ENCODE results near the gene EID1.

Gene EID1

GRCh38 chr15:48915861-48916260, 37.9 kb downstream of the EID1 start:
- no peak for DNase-seq

- DNase-seq, result no peak
Observed at GRCh38 chr15:48916721-48917120, 38.8 kb downstream of the EID1 start.

- DNase-seq, result no peak
Observed at GRCh38 chr15:48922046-48922445, 44.1 kb downstream of the EID1 start.

GRCh38 chr15:48924528-48925393, 46.8 kb downstream of the EID1 start:
- DNase-seq, result no peak

- DNase-seq, result no peak
Observed at GRCh38 chr15:48925714-48926223, 47.8 kb downstream of the EID1 start.

GRCh38 chr15:48928877-48929538, 51.1 kb downstream of the EID1 start:
- DNase-seq, result no peak

GRCh38 chr15:48929661-48930060, 51.7 kb downstream of the EID1 start:
- DNase-seq, result no peak
